GM21723 (cell line): Measurements from ENCODE around the gene ATP7B.

ENCODE experiments used
- ATAC-seq: cut with Tn5 transposase; IDR thresholded peaks from one replicate; pipeline ENCODE4 v1.9.1; 2021; ENCODE audit warnings: mild to moderate bottlenecking, moderate library complexity; ENCODE audit not compliant: unreplicated experiment

The ATP7B gene

DNA sequence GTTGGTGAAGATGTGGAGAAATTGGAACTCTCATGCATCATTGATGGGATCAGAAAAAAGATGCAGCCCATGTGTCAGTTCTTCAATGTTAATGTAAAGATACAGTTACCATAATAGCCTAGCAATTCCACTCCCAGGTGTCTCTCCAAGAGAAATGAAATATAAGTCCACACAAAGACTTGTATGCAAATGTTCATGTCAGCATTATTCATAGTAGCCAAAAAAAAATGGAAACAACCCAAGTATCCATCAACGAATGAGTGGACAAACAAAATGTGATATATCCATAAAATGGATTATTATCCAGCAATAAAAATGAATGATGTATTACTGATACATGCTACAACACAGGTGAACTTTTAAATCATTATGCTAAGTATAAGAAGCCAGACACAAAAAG, 110.8 kb downstream of the ATP7B start:
- ATAC-seq, result no peak

DNA sequence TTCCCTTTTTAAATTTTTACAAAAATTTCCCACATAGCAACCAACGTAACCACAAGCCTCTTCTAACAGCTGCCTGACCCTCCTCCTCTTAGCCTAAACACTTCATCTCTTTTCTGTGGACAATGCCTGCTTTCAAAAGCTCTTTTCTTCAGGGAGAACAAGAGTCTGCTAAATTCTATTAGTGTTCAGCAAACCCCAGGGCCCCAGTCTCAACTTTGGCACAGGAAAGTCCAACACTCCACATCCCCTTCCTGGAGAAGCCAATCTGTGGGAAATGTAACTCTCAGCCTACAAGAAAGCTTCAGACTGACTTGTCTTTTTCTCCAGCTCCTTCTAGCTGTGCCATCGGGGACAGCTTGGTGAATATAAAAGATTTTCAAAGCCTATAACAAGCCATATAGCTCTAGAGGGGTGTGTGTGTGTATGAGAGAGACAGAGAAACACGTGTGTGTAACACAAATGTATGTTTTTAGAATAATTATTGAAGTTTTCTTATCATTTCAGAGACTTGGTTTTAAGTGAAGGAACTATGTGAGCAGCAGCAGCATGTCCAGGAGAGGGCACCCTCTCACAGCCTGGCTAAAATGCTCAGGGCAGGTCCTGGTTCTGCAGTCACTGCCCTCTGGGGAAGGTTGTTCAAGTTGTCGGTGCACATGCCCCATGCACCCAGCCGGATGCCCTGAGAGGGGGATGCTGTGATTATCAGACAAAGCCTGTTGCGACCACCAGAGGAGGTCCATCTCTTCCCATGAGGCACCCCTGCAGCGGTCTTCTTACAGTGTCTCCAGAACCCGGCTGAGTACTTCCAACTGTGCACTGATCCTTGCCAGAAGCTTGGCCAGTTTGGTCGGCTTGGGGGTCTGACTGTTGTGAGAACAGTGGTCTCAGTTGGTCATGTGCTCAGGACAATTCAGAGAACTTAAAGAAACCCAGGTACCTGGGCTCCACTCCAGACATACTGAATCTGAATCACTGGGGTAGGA, 115.1 kb downstream of the ATP7B start:
- peak; percentile 71 for ATAC-seq

GRCh38 chr13:51894239-51894638, 117.0 kb downstream of the ATP7B start:
- ATAC-seq, result no peak

- ATAC-seq, result no peak
Measured at GRCh38 chr13:51892657-51893056, 118.6 kb downstream of the ATP7B start.

- no peak for ATAC-seq
Measured at GRCh38 chr13:51887468-51887867, 123.8 kb downstream of the ATP7B start.

DNA sequence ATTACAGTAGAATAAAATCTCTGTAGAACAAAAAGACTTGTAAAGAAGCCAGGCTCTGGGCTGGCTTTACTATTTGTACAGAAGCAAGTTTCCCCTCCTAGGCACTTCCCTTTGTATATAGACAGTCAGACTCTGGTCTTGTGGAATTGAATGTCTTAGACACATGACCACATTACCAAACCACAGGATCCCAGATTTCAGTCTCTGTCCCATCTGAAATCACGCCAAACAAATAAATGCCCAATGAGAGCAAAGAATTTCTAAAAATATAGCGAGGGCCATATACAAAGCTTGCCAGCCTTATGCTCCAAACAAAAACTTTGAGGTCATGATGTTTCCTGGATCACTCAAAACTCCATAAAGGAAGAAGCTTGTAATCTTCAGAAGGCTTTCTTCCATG, 125.6 kb downstream of the ATP7B start:
- ATAC-seq, result no peak

- ATAC-seq, result no peak
Measured at GRCh38 chr13:51883226-51883600, 128.0 kb downstream of the ATP7B start.
